ENCODE results near the gene TMEM170A. TPM values are rescaled to one million over a fixed set of nuclear protein-coding genes. Genes with fewer than 3 reads are reported as not detected.

Gene TMEM170A, protein sequence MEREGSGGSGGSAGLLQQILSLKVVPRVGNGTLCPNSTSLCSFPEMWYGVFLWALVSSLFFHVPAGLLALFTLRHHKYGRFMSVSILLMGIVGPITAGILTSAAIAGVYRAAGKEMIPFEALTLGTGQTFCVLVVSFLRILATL
- total RNA-seq: 28.1 and 31.3 TPM in 2 replicates

GRCh38 chr16:75464122-75464918 lies at the start of gene TMEM170A:
Gene TMEM170A, minus strand, starts transcription at chr16:75464689. Its CDS starts 89 bp downstream, at chr16:75464600.

GRCh38 chr16:75495076-75495674 lies 30.7 kb upstream of the TMEM170A start, which contains the start of gene CHST6:
Gene CHST6, minus strand, starts transcription at chr16:75495441. Its CDS starts 15,613 bp downstream, at chr16:75479828.

GRCh38 chr16:75432828-75433731 lies 31.4 kb downstream of the TMEM170A start, which contains the start of gene CFDP1:
Gene CFDP1, minus strand, starts transcription at chr16:75433503. Its CDS starts 151 bp downstream, at chr16:75433352.

Other genes with a start within 250 kb of the TMEM170A start
- not detected in 2 replicates for gene CTRB1, start 245.7 kb downstream of the TMEM170A start, total RNA-seq
- gene BCAR1, start 213.1 kb downstream of the TMEM170A start, total RNA-seq: 33.2 and 48.2 TPM in 2 replicates
- gene CFDP1, start 31.2 kb downstream of the TMEM170A start, total RNA-seq: 37.6 and 40.7 TPM in 2 replicates
- 0.48 and 2.1 TPM in 2 replicates for gene CHST6, start 30.8 kb upstream of the TMEM170A start, total RNA-seq
- not detected in 2 replicates for gene CHST5, start 71.4 kb upstream of the TMEM170A start, total RNA-seq
- 7.7 and 11.1 TPM in 2 replicates for gene TMEM231, start 91.6 kb upstream of the TMEM170A start, total RNA-seq
- 20.7 and 24.9 TPM in 2 replicates for gene GABARAPL2, start 101.7 kb upstream of the TMEM170A start, total RNA-seq
- 61.8 and 66.0 TPM in 2 replicates for gene ADAT1, start 158.6 kb upstream of the TMEM170A start, total RNA-seq
- 193 and 216 TPM in 2 replicates for gene KARS1, start 183.0 kb upstream of the TMEM170A start, total RNA-seq
- gene TERF2IP, start 183.1 kb upstream of the TMEM170A start, total RNA-seq: 27.0 and 35.6 TPM in 2 replicates
- gene CPHXL2, start 212.3 kb upstream of the TMEM170A start, total RNA-seq: not detected in 2 replicates
- not detected in 2 replicates for gene DUXB, start 236.8 kb upstream of the TMEM170A start, total RNA-seq